AG08395 (cell line): ENCODE results near the gene OGFR.

Experiments
- DNase-seq: peaks from one replicate; pipeline ENCODE4 v3.0.0; 2012; ENCODE audit warnings: mixed read lengths, low spot score

Gene OGFR

DNA sequence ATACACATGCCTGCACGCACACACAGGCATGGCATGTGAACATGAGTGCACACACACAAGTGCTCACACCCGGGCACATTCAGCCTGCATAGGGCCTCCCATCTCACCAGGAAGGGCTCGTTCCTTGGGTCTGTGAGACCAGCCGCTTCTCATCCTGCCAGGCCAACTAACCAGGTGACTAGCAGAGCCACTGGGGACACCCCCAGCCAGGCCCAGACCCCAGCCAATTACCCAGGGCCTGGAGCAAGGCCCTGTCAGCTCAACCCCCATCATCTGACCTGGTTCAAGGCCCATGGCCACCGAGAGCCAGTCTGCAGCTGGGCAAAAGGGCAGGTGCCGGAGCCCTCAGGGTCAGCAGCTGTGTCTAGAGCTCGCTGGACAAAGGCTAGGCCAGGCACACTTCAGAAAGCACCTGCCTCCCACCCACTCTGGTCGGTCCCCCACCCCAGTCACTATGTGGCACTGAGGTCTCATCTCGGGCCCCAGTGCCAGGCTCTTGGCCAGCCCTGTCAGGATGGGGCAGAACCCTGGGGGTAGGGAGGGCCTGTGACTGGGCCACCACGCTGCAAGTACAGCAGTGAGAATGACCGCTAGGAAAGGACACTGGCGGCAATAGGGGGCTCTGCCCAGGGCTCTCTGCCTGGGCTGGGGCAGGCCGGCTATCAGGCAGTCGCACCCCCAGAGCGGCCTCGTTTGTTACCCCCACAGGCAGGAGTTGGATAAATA, 35.1 kb upstream of the OGFR start:
- DNase-seq, result no peak

GRCh38 chr20:62770111-62770910, 34.3 kb upstream of the OGFR start:
- no peak for DNase-seq

- no peak for DNase-seq
Measured at GRCh38 chr20:62770916-62771315, 33.7 kb upstream of the OGFR start.

DNA sequence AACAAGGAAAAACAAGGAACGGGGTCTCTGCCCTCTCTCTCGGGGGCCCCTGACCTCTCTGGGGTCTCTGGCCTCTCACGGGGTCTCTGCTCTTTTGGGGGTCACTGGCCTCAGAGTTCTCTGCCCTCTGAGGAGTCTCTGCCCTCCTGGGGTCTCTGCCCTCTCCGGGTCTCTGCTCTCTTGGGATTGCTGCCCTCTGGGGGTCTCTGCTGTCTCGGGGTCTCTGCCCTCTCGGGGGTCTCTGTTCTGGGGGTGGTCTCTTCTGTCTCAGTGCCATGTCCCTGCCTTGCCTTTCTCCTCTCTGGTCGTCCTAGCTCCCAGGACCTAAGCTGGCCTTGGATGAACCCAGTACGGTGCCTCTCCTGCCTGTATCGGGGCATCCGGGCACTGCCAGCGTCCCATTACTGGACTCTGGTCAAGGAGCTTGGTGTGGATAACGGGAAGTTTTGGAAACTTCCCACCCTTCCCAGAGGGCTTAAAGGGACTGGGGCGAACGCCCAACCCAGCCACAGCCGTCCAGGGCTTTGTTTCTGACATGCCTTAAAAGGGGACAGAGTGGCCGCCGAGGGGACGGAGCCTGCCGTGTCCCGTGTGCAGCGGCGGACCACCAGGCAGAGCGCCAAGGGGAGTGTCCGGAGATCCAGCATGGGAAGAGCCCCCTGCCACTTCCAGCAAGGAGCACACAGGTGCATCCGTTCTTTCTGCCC, 33.1 kb upstream of the OGFR start:
- DNase-seq, result no peak

DNA sequence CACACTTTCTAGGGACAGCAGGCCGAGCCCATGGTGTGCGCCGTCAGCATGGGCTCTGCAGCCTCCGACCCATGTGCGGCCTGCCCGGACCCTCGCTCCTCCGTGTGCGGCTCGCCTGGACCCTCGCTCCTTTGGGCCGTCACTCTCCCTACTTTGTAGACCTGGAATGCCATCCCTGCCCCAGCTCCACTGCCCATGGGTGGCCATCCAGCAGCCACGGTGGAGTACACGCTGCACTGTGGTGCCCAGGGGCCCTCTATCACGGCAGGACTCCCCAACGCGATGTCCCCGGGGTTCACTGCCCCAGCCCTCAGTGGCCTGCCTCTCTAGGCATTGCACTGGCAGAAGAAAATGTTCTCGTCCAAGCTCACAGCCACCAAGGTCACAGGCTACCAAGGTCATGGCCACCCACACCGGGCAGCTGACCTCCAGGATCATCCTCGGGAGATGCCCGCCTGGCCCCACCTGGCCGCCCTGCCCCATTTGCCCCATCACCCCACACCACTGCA, 32.5 kb upstream of the OGFR start:
- DNase-seq, result no peak

- DNase-seq, result no peak
Measured at GRCh38 chr20:62772619-62772989, 32.0 kb upstream of the OGFR start.

DNA sequence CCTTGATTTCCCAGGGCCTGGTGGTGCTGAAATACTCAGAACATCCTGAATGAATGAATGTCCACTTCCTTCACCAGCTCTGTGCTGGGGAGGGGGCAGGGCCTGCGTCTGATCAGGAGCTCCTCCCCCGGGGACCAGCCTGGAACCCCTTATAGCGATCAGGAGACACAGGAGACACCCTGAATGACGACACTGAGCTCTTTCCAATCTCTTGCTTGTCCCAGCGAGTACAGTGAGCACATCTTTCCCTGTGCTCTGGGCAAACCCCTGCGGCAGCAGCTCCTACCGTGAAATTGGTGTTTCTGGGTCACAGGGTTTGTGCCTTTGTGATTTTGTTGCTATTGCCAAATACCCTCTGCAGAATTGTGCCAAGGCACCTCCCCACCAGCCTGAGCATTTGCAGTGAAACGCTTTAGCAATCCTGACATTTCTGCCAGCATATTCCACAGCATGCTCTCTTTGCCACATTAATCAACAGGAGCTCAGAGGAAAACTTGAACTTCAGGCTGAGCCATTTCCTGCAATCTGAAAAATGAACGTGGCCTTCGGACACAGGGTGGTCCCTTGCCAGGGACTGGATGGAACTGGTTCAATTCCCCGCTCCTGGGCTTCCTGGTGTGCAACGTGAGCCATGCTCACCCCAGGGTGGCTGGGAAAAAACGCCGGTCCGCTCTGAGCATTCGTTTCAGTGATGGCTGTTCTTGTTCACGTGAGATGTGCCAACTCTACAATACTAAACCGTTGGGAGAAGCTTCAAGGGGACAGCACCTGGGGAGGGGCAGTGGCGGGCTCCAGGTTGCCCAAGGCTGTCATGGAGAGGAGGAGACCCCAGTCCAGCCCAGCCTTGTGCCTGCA, 31.4 kb upstream of the OGFR start:
- peak; percentile 67 for DNase-seq

- DNase-seq, result no peak
Measured at GRCh38 chr20:62773845-62774714, 30.6 kb upstream of the OGFR start.

DNA sequence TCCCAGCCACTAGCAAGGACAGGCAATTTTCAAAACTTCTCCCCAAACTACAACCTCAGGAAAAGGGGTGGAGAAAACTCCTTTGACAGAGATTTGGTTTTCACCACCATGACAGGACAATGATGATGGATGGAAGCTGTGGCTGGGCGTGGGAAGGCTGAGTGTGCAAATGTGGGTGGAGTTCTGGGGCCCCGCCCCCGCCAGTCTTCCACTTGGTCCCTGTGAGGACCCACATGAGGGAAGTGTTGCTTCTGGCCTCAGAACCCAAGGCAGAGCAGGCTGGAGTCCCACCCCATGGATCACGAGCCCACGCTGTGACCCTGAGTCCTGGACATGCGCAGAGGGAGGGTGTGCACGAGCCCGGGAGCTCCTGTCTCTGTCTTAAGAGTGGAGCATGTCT, 29.9 kb upstream of the OGFR start:
- DNase-seq, result no peak

DNA sequence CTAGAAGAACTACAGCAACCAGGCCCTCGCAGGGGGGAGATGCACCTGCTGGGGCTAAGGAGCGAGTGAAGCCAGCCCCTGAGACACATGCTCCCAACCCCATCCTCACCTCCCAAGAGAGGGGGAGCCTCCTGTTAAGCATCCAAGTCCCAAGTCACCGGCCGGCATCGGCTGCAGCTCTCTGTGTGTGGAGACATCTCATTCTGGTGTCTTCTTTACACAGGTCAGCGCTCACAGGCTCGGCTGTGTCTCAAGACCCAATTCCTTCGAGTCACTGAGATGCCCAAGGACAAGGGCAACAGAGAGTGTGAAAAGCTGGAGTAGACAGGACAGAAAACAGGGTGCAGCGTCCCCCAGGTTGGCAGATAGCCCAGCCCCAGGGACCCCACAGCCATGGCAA, 29.4 kb upstream of the OGFR start:
- no peak for DNase-seq

DNA sequence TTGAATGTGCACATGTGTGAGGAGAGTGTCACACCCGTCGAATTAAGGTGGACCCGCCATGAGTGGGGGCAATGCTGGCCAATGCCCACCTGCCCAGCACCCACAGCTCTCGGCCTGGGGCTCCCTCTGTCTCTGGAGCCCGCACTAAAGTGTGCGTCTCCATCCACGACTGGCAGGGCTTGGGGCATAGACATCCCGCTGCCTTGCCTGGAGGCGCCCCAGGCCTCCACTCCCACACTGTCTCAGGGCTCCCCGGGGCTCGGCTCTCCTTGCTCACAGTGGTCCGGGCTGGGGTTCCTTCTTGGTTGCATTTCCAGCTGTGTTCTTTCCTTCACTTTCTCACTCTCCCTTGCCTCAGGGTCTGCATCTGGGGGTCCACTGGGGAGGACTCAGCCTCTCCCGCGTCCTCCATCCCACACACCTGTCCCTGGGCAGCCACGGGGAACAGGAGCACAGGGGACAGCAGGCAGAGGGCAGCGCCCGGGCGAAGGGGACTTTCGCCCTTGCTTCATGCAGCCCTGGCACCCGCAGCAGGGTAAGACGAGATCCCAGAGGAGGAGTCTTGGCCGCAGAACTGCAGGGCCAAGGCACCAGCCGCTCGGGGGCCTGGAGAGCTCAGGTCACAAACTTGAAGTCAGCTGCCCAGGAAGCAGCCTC, 28.5 kb upstream of the OGFR start:
- DNase-seq, result no peak

GRCh38 chr20:62776692-62777527, 27.7 kb upstream of the OGFR start:
- DNase-seq, result no peak

DNA sequence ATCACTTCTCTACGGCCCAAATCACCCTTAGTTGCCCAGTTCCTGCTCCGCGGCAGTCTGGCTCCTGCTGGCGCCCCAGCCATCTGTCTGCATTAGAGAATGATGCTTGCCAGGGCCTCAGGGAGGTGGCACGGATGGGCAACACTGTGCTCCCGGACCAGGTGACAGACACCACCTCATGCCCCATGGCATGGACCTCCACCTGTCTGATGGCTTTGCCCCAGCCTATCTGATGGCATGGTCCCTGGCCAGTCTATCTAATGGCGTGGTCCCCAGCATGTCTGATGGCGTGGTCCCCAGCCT, 27.2 kb upstream of the OGFR start:
- DNase-seq, result no peak

DNA sequence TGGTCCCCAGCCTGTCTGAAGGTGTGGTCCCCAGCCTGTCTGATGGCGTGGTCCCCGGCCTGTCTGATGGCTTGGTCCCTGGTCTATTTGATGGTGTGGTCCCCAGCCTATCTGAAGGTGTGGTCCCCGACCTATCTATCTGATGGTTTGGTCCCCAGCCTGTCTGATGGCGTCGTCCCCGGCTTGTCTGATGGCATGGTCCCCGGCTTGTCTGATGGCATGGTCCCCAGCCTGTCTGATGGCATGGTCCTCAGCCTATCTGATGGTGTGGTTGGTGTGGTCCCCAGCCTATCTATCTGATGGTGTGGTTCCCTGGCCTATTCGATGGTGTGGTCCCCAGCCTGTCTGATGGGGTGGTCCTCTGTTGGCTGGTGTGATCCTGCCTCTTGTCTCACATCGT, 26.6 kb upstream of the OGFR start:
- no peak for DNase-seq

DNA sequence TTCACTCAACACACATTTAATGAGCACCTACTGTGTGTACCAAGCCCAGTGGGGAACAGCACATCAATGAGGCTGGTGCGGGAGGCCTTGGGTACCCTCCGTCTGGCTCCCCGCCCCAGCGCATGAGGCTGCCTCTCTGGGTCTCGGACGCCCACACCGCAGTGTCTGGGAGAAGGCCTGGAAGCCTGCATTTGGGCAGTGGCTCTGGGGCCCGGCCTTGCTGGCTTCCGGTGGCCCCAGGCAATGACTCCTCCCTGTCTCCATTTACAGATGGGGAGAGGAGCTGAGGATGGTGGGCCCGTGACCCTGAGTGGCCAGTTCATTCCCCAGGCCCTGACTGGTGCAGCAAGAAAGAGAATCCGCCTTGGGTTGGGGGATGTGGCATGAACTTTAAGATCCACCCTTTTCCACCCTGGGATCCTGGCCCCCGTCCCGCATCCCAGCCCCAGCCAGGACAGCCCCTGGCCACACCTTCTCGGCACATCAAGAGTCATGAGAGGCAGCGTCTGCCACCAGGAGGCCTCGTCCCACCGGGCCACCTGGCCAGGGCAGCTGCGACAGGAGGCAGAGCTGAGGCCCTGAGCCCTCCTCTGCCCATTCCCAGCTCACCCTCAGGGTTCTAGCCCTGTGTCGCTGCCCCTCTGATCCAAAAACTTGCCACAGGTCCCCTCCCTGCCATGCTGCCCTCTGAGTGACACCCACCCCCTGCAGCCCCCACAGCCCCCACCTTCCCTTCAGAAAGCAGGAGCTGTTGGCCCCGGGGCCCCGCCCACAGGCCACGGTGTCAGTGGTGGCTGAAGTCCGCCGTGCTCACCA, 25.8 kb upstream of the OGFR start:
- no peak for DNase-seq

DNA sequence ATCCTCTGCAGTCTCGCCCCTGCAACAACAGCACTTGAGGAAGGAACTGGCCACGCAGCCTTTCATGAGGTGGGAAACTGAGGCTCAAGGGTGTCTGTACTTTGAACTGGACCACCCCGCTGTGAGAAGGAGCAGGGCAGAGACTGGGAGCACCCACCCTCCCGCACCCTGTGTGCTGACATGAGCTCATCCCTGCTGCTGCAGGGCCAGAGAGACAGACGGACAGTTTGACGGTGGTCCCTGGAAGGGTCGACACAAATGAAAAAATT, 25.3 kb upstream of the OGFR start:
- no peak for DNase-seq

DNA sequence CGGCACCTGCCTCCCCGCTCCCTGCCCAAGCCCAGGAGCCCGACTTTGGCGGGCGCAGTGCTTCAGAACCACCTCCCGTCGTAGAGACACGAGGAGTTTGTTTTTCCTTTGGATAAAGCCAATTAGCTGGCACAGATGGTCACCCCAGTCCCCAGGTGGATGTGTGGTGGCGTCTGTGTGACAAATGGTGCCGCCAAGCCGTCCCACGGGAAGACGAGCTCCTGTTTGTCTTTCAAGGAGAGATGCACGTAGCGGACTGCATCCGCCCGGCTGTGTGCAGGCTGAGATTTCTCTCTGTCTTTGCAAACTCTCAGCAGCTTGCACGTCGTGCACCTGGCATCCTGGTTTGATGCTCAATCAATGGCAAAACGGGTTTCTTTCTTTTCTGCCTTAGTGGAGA, 24.4 kb upstream of the OGFR start:
- DNase-seq, result no peak

DNA sequence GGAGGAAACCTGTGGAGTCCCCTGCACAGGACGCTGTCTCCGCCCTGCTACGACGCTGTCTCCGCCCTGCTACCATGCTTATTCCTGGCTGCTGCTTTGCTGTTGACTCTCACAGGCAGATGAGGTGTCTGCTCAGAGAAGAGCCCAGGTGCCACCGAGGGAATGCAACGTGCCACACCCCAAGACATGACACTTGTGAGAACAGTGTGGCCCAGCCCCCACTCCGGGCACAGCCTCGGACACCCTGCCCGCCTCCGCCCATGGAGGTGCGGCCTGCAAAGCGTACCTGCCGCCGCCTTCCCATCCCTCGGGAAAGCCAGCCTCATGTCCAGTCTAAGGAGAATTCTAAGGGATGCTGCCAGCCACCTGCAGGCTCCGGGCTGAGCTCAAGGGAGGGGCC, 23.9 kb upstream of the OGFR start:
- no peak for DNase-seq
